Right lobe of liver (tissue), 6 donors: ENCODE results near the gene RAVER1. TPM values are rescaled to one million over a fixed set of nuclear protein-coding genes. Genes with fewer than 3 reads are reported as not detected.

Experiments
- ATAC-seq, 4 donors: fragments of 200-7000 bp; cut with Tn5 transposase; one replicate each; pipeline ENCODE4 v1.9.1; 2020; ENCODE audit warnings: mild to moderate bottlenecking in 4 of 4, moderate library complexity in 4 of 4
- DNase-seq, 3 donors: peaks; one replicate each; pipeline ENCODE4 v3.0.0-alpha.2; 2020
- H3K27ac ChIP-seq, 3 donors: fragments of 200-600 bp; one replicate each; pipeline ENCODE4 v1.8.0; 2022
- H3K27me3 ChIP-seq, 2 donors: fragments of 200-600 bp; one replicate each; pipeline ENCODE4 v1.8.0; 2022
- H3K36me3 ChIP-seq, 4 donors: fragments of 200-600 bp; sonication (generic) in 1 of 4; one replicate each; pipeline versions ENCODE4 v1.5.1 to v1.8.0; 2017 to 2022; ENCODE audit warnings: control low read depth in 1 of 4
- H3K4me1 ChIP-seq, 4 donors: fragments of 200-600 bp; sonication (generic) in 1 of 4; one replicate each; pipeline versions ENCODE4 v1.5.1 to v1.8.0; 2017 to 2022; ENCODE audit warnings: control low read depth in 1 of 4
- H3K4me3 ChIP-seq, 3 donors: fragments of 200-600 bp; one replicate each; pipeline ENCODE4 v1.8.0; 2022
- H3K9me3 ChIP-seq, 4 donors: fragments of 200-600 bp; sonication (generic) in 1 of 4; one replicate each; pipeline versions ENCODE4 v1.5.1 to v1.8.0; 2017 to 2022; ENCODE audit warnings: control low read depth in 1 of 4
- CTCF ChIP-seq, 4 donors: fragments of 200-600 bp in 3 of 4; fragments of 450-650 bp in 1 of 4; IDR thresholded peaks; one replicate each; pipeline versions ENCODE4 v1.5.1 to v1.8.0; 2016 to 2022; ENCODE audit warnings: antibody characterized with exemption in 4 of 4, mild to moderate bottlenecking in 2 of 4
- POLR2A ChIP-seq: fragments of 450-650 bp; IDR thresholded peaks from one replicate; pipeline ENCODE4 v1.6.1; 2017; ENCODE audit warnings: antibody characterized with exemption, mild to moderate bottlenecking
- WGBS: methylation state at CpG from one replicate; pipeline ENCODE4 v1.1.6; 2018; ENCODE audit warnings: low coverage, low lambda C conversion rate; ENCODE audit not compliant: insufficient coverage; ENCODE audit errors: missing lambda C conversion rate; 5-methylcytosine and 5-hydroxymethylcytosine counted together
- intact Hi-C, 2 donors: fragments of 100-400 bp; cut with DNase I; formaldehyde crosslinking; loops; one replicate each; pipeline versions ENCODE4 v1.11.2 to v1.14.1; 2022
- total RNA-seq, 6 experiments: library from RNA; depleted of rRNA in 2 of 6; stranded (reverse); fragments of >200 nt in 2 of 6; fragmentation: NEBNext Ultra II Directional in 3 of 6; extraction: Animal tissue kit (Norgen Biotek cat#: 25700) in 3 of 6; gene quantifications; one replicate each; pipeline versions ENCODE4 v1.1.0 to v1.2.4, GENCODE V29; 2016 to 2023
- donor health status: DM: no; HTN: yes; CAD: no.
- donor health status: DM: no; HTN: no; CAD: no.
- donor health status: DM: no; HTN: no; CAD: no.
- donor health status: DM: no; HTN: yes; CAD: no.
- donor health status: DM: no; HTN: yes; CAD: no.

The RAVER1 gene
- total RNA-seq, 6 experiments from 2014 or later = 5.2 to 9.5 (median 7.1) TPM

- Histone ChIP-seq H3K4me3 (no peak overlapping the region), H3K27ac (no peak overlapping the region), H3K4me1 (peaks cover 0 to 14% (median 6%) of the 10 kb centered on the region in 4 donors), H3K27me3 (no peaks in the 10 kb centered on the region), H3K36me3 (peaks cover 0 to 66% (median 30%) of the 10 kb centered on the region in 4 donors), H3K9me3 (no peaks in the 10 kb centered on the region)
- TF ChIP-seq CTCF (IDR thresholded peaks at IDR 0.05) = no peak
- no peak for TF ChIP-seq POLR2A
- no CpG with 5 or more reads among the region's 7 CpGs for WGBS
- intact Hi-C loops = no loop called here
- peak; percentile 21 to 87 (median 40) for ATAC-seq
- peak in 1 of 3 donors; percentile 75 for DNase-seq
Observed at GRCh38 chr19:10327793-10328192, 5.5 kb downstream of the RAVER1 start.

- Histone ChIP-seq H3K9me3 (no peaks in the 10 kb centered on the region), H3K36me3 (peaks cover 0 to 85% (median 30%) of the 10 kb centered on the region in 4 donors), H3K27ac (no peak overlapping the region), H3K4me3 (no peak overlapping the region), H3K4me1 (peaks cover 0 to 6% (median 2%) of the 10 kb centered on the region in 4 donors), H3K27me3 (no peaks in the 10 kb centered on the region)
- 80% methylated on average over 4 of the region's 8 CpGs for WGBS
- DNase-seq (no peak), ATAC-seq (peak; percentile 40 to 70 (median 60))
- TF ChIP-seq POLR2A = no peak
- TF ChIP-seq CTCF (IDR thresholded peaks at IDR 0.05) = no peak
- intact Hi-C loops = no loop called here
Observed at GRCh38 chr19:10325732-10326131, 7.6 kb downstream of the RAVER1 start.

GRCh38 chr19:10321874-10322835 lies 11.2 kb downstream of the RAVER1 start:
- Histone ChIP-seq H3K27ac (no peak overlapping the region), H3K9me3 (no peaks in the 10 kb centered on the region), H3K4me3 (no peak overlapping the region), H3K27me3 (no peaks in the 10 kb centered on the region), H3K36me3 (peaks cover 0 to 87% (median 19%) of the 10 kb centered on the region in 4 donors), H3K4me1 (peaks cover 0 to 6% (median 0%) of the 10 kb centered on the region in 4 donors)
- intact Hi-C loops = no loop called here
- WGBS = 90% methylated on average over 8 of the region's 19 CpGs
- no peak for TF ChIP-seq POLR2A
- no peak for TF ChIP-seq CTCF (IDR thresholded peaks at IDR 0.05)
- ATAC-seq (no peak), DNase-seq (no peak)

GRCh38 chr19:10321417-10321797 lies 11.9 kb downstream of the RAVER1 start:
- peaks cover 0 to 88% (median 16%) of the 10 kb centered on the region in 4 donors for H3K36me3 ChIP-seq
- no peak overlapping the region for H3K27ac ChIP-seq
- no CpG with 5 or more reads among the region's 11 CpGs for WGBS
- peaks cover 0 to 6% (median 0%) of the 10 kb centered on the region in 4 donors for H3K4me1 ChIP-seq
- TF ChIP-seq CTCF (IDR thresholded peaks at IDR 0.05) (no peak), POLR2A (no peak)
- no peaks in the 10 kb centered on the region for H3K27me3 ChIP-seq
- DNase-seq (no peak), ATAC-seq (peak in 1 of 4 donors; percentile 3)
- no peaks in the 10 kb centered on the region for H3K9me3 ChIP-seq
- intact Hi-C loops = no loop called here
- H3K4me3 ChIP-seq = no peak overlapping the region
